T-helper 9 cell (primary cell): ENCODE data around the gene SCMH1.
"Not testable (repeated sequence)": the region's sequence is repeated elsewhere in the genome, so short reads cannot be mapped to it uniquely, and the experiment has no call there.

ENCODE experiments used
- DNase-seq: peaks from one replicate; pipeline ENCODE4 v3.0.0-alpha.2; 2020

SCMH1 gene

DNA sequence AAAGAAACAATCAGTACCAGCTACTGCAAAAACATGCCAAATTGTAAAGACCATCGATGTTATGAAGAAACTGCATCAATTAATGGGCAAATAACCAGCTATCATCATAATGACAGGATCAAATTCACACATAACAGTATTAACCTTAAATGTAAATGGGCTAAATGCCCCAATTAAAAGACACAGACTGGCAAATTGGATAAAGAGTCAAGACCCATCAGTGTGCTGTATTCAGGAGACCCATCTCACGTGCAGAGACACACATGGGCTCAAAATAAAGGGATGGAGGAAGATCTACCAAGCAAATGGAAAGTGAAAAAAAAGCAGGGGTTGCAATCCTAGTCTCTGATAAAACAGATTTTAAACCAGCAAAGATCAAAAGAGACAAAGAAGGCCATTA lies 35.1 kb downstream of the SCMH1 start:
- not testable (repeated sequence) for DNase-seq

DNA sequence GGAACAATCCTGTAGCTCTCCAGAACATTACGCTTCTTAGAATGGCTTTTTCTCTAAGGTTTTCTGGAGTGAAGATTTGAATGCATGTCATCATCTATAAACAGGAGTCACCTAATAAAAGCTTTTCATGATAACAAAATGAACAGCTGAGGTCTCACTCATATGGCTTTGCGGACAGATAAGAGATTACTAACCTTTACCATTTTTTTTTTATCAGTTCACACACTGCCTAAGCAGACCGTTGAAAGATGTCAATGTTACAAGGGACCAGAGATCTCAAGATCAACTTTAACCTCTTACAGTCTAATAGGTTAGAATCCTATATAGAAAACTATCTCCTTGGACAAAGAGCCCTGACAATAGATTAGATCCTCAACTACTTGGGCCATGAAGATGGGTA lies 41.4 kb downstream of the SCMH1 start:
- DNase-seq, result no peak

DNA sequence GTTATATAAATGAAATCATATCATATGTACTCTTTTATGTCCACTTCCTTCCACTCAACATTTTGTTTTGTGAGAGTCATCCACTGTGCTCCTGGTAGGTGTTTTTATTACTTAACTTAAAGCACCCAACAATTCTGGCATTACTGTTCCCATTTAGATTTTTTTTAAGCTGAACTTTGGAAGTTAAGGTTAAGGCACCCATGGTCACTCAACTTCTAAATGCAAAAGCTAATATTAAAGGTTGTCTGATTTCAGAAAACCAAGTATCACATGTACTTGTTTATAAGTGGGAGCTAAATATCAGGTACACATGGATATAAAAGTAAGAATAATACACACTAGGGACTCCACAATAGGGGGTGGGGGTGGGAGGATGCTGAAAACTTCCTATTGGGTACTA lies 42.7 kb downstream of the SCMH1 start:
- no peak for DNase-seq

DNA sequence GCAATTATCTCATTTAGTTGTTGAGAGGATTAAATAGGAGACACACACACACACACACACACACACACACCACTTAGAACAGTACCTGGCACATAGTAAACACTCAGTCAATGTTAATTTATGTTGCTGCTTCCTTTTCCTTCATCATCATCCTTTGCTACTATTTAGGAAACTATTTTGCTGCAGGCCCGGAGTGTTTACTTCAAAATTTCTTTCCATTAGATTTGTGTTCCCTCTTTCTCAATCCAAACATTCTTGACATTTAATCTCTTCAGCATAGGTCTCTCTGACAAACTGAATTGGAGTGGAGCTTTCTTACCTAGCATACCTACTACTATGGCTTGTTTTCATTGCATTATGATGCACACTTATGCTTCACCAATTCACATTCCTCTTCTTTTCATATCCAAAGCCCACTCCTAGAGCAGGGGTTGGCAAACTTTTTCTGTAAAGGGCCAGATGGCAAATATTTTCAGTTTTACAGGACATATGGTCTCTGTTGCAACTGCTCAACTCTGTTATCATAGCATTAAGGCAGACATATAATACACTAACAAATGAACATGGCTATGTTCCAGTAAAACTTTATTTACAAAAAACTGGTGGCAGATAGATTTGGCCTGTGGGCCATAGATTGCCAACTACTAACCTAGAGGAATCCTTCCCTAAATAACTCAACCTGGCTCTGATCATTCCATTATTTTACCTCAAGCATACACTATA lies 49.5 kb downstream of the SCMH1 start:
- DNase-seq, result no peak

DNA sequence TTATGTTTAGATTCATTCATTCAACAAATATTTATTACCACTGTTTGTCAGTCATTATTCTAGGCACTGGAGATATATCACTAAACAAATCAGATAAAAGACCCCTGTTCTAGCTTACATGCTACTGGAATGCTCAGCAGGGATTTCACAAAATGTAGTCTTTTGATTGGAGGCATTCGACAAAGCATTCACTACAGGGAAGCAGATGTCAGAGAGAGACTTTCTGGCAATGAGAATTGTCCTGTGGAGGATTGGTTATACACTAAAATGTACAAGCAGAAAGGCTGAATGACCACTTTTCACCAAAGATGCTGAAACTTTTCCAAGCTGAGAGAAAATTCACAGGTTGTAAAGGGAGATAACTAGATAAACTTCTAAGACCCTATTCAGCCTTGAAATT lies 57.7 kb downstream of the SCMH1 start:
- no peak for DNase-seq

DNA sequence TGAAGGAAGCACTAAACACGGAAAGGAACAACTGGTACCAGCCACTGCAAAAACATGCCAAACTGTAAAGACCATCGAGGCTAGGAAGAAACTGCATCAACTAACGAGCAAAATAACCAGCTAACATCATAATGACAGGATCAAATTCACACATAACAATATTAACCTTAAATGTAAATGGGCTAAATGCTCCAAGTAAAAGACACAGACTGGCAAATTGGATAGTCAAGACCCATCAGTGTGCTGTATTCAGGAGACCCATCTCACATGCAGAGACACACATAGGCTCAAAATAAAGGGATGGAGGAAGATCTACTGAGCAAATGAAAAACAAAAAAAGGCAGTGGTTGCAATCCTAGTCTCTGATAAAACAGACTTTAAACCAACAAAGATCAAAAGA lies 63.9 kb downstream of the SCMH1 start:
- DNase-seq, result not testable (repeated sequence)

DNA sequence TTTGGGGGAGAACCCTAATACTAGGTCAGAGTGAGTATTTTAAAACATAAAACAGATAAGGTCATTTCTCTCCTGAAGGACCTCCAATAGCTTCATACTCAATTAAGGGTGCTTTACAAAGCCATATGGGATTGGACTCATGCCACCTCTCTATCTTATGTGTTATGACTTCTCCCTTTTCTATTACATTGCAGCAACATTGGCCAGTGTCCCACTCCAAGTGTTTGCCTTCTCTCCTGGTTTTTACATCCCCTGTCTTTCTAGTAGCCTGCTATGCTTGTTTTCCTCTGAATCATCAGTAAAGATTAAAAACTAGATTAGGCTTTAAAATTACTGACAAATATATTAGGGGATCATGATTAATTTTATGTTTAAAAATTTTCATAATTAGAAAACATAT lies 66.6 kb downstream of the SCMH1 start:
- DNase-seq, result no peak

DNA sequence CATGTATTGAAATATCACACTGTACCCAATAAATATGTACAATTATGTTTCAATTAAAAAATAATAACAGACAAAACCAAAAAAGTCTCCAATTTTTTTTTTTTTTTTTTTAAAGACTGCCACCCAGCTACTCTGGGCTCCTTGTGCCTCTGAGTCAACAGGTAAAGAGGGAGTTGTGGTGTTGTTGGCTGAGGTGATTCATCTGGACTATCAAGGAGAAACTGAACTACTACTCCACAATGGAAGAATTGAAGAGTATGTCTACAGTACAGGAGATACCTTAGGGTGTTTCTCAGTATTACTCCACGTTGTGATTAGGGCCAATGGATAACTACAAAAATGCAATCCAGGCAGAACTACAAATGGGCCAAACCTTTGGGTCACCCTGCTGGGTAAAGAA lies 67.9 kb downstream of the SCMH1 start:
- no peak for DNase-seq

DNA sequence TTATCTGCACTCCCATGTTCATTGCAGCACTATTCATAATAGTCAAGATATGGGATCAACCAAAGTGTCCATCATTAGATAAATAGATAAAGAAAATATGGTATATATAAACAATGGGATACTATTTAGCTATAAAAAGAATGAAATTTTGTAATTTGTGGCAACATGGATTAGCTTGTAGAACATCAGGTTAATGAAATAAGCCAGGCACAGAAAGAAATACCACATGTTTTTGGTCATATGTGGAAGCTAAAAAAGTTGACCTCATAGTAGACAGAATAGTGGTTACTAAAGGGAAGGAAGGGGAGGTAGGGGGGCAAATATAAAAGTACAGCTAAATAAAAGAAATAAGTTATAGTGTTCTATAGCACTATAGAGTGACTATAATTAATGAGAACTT lies 68.5 kb downstream of the SCMH1 start:
- DNase-seq, result no peak

DNA sequence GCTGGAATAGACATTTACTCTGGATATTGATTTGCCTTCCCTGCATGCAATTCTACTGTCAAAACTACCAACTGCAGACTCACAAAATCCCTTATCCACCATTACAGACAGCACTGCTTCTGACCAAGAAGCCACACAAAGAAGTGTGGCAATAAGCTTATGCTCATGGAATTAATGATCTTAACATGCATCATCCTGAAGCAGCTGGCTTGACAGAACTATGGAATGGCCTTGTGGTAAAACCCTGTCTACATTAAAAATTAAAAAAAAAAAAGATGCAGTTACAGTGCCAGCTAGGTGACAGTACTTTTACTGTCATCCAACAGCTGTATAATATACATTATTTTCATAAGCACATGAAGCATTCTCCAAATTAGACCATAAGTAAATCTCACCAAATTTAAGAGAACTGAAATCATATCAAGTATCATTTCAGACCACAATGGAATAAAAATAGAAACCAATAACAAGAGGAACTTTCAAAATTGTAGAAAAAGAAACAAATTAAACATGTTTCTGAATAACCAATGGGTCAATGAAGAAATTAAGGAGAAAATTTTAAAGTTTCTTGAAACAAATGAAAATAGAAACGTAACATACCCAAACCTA lies 70.7 kb downstream of the SCMH1 start:
- DNase-seq, result no peak

DNA sequence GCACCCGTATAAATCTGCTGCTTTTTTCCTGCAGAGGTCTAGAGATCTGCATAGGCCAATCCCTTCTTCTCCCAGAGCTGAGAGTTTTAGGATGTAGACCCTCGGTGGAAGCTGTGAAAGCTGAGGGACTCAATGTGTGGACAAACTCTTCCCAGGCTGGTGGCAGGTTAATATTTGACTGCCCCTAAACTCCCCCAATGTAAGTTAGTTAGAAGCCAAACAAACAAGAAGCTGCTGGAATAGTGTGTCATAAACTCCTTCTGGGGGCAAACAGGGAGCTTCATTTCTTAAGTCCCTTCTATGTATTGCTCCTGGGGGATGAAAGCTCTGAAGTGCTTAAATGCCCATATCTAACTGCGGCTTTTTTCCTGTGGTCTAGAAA lies 72.3 kb downstream of the SCMH1 start:
- DNase-seq, result no peak

DNA sequence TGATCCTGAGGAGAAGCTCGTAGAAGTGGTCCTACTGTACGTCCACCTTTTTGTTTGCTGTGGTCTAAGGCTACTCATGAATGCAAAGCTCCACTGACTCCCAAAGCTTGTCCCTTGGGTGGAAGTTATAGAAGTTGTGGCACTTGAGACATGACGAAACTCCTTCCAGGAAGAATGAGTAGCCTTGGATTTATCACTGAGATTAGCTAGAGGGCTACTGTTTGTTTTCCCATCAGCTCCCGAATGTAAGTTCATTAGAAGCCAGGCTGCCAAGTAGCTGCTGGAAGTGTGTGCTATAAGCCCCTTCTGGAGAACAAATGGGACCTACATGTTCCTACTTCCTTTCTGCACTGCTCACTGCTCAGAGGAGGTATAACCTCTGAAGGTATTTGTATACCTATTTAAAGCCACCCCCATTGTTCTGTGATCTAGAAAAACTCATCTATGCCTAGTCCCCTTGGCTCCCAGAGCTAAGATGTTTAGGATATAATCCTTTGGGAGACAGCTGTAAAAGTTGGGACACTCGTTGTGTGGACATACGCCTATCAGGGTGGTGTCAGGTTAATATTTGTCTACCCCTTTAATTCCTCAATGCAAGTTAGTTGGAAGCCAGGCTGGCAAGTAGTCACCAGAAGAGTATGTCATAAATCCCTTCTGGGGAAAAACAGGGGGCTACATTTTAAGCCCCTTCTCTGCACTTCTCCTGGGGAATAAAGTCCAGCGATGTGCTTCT lies 72.9 kb downstream of the SCMH1 start:
- no peak for DNase-seq

DNA sequence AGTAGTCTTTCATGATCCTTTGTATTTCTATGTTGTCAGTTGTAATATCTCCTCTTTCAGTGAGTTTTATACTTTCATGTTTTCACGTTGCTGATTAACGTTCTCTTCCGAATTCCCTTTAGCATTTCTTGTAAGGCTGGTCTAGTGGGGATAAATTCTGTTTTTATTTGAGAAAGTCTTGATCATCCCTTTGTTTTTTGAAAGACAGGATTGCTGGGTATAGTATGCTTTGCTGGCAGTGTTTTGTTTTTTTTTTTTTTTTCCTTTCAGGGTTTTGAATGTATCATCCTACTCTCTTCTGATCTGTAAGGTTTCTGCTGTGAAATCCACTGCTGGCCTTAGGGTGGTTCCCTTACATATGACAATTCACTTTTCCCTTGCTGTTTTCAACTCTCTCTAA lies 74.4 kb downstream of the SCMH1 start:
- DNase-seq, result no peak

DNA sequence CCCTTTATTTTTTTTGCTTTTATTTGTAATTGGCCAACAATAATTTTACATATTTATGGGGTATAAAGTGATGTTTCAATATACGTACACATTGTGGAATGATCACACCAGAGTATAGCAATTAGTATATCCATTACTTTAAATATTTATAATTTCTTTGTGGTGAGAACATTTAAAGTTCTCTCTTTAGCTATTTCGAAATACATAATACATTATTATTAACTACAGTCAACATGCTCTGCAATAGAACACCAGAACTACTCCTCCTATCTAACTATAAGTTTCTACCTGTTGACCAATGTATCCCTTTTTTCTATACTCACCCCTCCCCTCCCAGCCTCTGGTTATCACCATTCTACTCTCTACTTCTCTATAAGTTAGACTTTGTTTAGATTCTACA lies 77.4 kb downstream of the SCMH1 start:
- no peak for DNase-seq

DNA sequence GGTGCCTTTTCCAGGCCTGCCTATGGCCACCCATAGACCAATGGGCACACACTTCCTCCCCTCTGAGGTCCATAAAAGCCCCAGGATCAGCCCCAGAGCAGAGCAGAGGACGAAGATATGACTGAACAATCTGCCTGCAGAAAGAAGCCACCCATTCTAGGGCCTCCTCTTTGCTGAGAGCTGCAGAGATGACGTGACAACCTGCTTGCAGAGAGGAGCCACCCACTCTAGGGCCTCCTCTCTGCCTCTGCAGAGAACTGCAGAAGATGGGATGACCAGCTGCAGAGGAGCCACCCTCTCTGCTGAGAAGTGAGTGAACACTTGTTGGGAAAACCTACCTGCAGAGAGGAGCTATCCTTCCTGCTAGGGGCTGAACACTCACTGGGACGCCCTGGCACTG lies 79.7 kb downstream of the SCMH1 start:
- DNase-seq, result no peak

DNA sequence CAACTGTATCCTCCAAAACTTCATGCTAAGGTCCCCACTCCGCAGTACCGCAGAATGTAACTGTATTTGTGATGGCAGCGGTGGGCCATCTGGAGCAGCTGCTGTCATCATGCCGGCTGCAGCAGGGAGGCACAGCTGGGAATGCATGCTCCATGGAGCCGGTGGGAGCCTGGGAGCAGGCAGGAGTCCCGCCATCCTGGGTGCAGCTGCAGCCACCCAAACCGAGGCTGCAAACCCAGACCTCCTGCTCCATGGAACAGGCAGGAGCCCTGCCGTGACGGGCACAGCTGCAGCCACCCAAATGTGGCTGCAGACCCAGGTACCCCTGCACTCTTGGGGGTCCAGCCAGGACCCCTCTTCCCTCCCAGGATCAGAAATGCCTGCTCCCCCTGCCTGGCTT lies 80.3 kb downstream of the SCMH1 start:
- no peak for DNase-seq

DNA sequence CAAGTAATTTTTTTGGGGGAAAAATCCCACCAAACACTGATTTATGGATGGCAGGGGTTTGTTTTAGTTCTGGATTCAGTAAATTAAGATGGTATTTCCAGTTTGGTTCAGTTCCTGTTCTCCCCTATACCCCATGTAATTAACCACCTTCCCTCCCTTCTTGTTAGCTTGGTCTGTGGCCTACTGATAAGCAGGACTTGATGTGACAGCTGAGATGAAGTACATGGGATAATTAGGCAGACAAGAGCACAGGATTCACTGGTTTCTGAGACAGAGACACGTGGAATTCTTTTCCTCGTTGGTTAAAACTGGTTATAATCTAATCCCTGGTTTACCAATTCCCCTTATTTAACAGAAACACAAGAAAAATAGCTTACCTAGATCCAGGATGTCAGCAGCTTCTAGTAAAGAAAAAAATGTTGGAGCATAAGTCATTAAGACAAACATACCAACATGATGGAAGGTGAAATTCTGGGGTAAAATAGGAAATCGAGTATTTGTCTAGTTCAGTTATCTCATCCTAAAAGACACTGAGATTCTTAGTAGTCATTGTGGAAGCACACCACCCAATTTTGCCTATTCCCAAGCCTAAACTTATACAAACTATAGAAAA lies 81.5 kb downstream of the SCMH1 start:
- DNase-seq, result no peak

DNA sequence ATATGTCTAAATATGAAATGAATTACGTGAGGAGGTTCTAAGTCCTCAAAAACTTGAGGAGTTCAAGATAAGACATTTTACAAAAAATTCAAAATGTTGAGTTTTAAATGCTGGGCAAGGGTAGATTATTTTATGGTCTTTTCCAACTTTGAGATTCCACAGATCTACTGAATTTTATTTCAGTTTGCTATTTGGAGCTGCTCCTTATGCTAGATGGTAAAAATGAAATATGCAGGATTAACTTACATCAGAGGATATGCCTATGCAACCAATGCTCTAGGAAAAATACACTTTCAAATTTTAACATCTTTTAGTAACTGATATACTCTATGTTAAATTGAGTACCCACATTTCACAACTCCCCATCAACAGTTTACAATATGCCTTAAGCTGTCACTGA lies 83.1 kb downstream of the SCMH1 start:
- no peak for DNase-seq

DNA sequence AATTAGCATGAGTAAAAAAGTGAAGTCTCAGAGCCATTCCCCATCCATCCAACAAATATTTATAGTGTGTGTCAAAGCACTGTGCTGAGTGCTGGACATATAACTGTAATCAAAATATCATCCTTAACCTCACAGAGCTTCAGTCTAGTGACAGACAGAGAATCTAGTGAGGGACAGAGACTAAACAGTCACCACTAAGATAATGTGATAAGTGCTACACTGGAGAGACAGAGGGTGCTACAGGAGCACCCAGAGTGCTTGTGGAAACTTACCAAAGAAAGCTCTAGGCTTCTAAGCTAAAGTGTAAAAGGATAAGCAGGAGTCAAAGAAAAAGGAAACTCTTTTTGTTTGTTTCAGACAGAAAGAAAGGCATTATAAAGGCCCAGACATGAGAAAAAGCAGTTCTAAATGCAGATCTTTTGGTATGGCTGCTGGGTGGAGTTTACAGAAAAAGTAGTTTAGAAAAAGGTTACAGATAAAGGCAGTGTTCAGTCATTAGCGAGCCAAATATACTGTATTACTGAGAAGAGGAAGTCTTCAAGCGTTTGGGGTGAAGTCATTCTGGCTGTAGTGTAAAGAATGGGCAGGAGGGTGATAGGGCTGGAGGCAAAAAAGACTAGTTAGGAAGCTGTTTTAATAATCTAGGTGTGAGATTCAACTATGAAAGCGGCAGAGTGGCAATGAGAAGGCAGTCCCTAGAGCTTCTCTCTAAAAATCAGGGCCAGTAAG lies 83.8 kb downstream of the SCMH1 start:
- no peak for DNase-seq

DNA sequence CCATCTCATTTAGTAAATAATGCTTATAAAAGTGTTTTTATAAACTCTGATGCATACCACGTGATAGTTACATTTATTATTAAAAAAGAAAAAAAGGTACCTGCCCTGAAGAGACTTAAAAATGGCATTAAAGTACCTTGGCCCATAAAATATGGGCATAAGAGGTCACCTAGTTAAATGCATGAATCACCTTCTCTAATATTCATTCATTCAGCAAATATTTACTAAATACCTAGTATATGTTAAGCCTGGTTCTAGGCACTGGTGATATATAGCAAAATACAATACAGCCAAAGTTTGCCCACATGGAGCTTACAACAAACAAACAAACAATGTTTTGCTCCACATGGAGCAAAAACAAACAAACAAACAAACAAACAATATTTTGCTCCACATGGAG lies 87.0 kb downstream of the SCMH1 start:
- DNase-seq, result no peak

DNA sequence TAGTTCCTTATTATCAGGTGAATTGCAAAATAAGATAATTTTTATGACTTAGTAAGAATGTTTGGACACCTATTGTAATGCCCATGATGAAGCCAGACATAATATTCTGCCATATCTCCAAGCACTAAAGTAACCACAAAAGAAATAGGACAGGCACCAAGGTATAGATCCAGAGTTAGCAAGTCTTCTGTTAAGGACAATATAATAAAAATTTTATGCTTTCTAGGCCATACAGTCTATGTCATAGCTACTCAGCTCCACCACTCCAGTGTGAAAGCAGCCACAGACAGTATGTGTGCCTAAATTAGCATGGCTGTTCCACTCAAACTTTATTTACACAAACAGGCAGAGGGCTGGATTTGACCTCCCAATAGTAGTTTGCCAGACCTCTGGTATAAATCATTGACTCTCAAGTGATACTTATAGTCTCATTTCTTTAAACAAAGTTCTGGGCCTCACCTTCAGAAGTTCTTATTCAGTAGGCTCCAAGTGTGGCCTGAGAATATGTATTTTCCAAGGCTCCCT lies 88.3 kb downstream of the SCMH1 start:
- no peak for DNase-seq

DNA sequence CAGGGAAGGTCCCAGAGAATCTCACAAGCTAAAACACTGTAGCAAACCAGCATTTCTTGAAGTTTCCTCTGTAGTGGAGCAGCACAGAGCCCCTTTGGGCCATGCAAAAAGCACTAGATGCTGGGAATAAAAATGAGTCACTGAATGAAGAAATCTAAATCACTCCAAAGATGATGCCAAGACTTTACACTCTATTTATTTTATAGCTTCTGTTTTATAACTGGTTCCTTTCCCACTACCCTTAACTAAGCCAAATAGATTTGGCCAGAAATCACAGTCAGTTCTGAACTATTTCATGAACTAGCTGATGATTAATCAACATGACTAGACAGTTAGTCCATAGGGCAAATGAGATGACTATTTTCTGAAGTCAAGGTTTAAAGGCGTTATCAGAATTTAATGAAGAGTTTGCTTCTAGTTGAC lies 89.5 kb downstream of the SCMH1 start:
- DNase-seq, result no peak

DNA sequence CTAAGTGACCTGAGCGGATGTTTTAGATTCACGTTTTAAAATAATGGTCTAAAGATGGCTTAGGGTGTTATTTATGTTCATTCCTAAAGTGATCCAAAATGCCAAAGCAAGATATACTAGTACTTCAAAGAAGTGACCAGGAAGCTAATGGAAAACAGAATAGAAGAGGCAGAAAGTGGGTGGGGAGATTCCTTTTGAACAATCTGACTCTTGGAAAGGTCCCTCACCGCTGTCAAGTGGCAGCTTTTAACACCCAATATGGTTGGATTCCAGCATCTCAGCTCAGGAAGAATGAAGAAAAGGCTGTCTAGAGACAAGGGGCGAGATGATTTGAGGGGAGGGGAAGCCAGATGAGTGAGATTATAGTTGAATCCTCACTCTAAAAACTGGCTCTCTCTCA lies 90.3 kb downstream of the SCMH1 start:
- DNase-seq, result no peak
